ENCODE data around the gene CWC15. TPM values are rescaled to one million over a fixed set of nuclear protein-coding genes. Genes with fewer than 3 reads are reported as not detected.

CWC15 gene
- total and polyA plus RNA-seq, 10 of the 15 experiments (the other 5 are each of a cell fraction or from before 2014, with no cell fraction given): 43.3 to 142 (median 75.1) TPM

DNA sequence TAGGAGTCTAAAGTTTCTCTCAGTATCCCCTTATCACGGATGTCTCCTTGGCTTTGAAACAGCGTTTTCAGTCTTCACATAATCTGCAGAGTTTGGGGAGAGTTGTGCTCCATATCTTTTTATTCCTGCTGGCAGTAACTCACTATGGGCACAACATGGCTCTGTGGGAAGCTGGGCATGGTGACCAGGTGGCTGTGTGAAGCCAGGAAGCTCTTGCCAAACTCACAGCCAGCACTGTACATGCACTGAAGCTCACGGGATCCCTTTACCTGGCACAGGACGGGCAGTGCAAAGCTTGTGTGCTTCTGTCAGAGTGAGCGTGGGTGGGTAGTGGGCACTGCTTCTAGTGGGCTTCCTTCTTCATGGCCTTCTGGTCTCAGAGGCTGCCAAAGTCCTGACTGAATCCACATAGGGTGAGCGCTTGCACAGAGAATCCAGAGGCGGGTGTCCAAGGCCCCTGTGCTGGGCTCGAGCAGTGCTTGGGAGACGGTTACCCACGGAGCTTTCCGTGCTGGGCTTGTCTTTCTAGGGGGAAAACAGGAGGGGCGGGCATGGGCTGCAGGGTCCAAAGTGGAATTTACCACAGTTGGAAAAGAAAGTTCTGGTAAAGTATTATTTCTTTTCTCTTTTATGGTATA, 40.9 kb upstream of the CWC15 start:
- no TSS peak for BruUV-seq (replicated peaks)
- Histone ChIP-seq H3K4me1 (ENCODE audit: control insufficient read depth, insufficient read depth, low read length) (no peaks in the 10 kb centered on the region), H3K4me2 (ENCODE audit: control insufficient read depth, insufficient read depth) (no peak overlapping the region), H3K27ac (ENCODE audit: control insufficient read depth, insufficient read depth) (no peak overlapping the region), H3K79me2 (ENCODE audit: control insufficient read depth, insufficient read depth, low read length) (no peaks in the 10 kb centered on the region), H3K9ac (ENCODE audit: control insufficient read depth, insufficient read depth, low read length) (no peak overlapping the region), H3K27me3 (replicated peaks in 1 of 2; ENCODE audit: control insufficient read depth in 2 of 2, insufficient read depth in 2 of 2, low read length in 1 of 2) (peaks cover 0 to 2% of the 10 kb centered on the region in 2 experiments; a peak in 2 of 4 replicates), H4K20me1 (ENCODE audit: control insufficient read depth, insufficient read depth) (no peaks in the 10 kb centered on the region), H3K36me3 (ENCODE audit: control insufficient read depth in 2 of 2, insufficient read depth in 2 of 2, low read length in 1 of 2) (no peaks in the 10 kb centered on the region), H3K9me3 (replicated peaks; ENCODE audit: control insufficient read depth, insufficient read depth, low read length) (no peaks in the 10 kb centered on the region), H3K4me3 (no peak overlapping the region), H2AFZ (ENCODE audit: control insufficient read depth, low read depth, low read length) (no peak overlapping the region)
- DNase-seq (ENCODE audit: low read depth, low spot score) (no peak), FAIRE-seq (no peak), ATAC-seq (no peak)
- intact Hi-C loops (cut with micrococcal nuclease; ENCODE audit: unreplicated experiment): no loop called here
- ChIA-PET SMC1A (ENCODE audit: uncharacterized antibody, unreplicated experiment) (no interaction called here), POLR2A (no interaction called here), CTCF (no interaction called here), RAD21 (ENCODE audit: unreplicated experiment) (no interaction called here)
- 48% methylated on average over 12 of the region's 12 CpGs for WGBS (ENCODE audit: insufficient coverage, insufficient replicate concordance, low lambda C conversion rate, missing lambda C conversion rate)
- in situ Hi-C loops (cut with MboI): no loop called here
- TF ChIP-seq, protein P1, sequence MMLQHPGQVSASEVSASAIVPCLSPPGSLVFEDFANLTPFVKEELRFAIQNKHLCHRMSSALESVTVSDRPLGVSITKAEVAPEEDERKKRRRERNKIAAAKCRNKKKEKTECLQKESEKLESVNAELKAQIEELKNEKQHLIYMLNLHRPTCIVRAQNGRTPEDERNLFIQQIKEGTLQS (IDR thresholded peaks at IDR 0.05; ENCODE audit: borderline replicate concordance, extremely low read depth, low read depth, low read length): no peak
- no peak for TF ChIP-seq ZBTB4 (CRISPR knock-in tag; IDR thresholded peaks at IDR 0.05)
- no peak for TF ChIP-seq KLF5 (IDR thresholded peaks at IDR 0.05; ENCODE audit: partially characterized antibody)
- TF ChIP-seq, protein P2, sequence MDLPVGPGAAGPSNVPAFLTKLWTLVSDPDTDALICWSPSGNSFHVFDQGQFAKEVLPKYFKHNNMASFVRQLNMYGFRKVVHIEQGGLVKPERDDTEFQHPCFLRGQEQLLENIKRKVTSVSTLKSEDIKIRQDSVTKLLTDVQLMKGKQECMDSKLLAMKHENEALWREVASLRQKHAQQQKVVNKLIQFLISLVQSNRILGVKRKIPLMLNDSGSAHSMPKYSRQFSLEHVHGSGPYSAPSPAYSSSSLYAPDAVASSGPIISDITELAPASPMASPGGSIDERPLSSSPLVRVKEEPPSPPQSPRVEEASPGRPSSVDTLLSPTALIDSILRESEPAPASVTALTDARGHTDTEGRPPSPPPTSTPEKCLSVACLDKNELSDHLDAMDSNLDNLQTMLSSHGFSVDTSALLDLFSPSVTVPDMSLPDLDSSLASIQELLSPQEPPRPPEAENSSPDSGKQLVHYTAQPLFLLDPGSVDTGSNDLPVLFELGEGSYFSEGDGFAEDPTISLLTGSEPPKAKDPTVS (IDR thresholded peaks at IDR 0.05; ENCODE audit: low read depth, low read length): no peak
- no peak for TF ChIP-seq BHLHE40 (IDR thresholded peaks at IDR 0.05; ENCODE audit: borderline replicate concordance in 1 of 2, low read depth in 2 of 2, low read length in 1 of 2)
- TF ChIP-seq KAT2A (conservative IDR thresholded peaks at IDR 0.05; ENCODE audit: control insufficient read depth, low read depth, low read length): no peak
- TF ChIP-seq CREM (IDR thresholded peaks at IDR 0.05; ENCODE audit: low read depth): no peak
- TF ChIP-seq CUX1 (IDR thresholded peaks at IDR 0.05; ENCODE audit: insufficient replicate concordance, low read depth, low read length): no peak
- no peak for TF ChIP-seq SPI1 (IDR thresholded peaks at IDR 0.05; ENCODE audit: borderline replicate concordance, insufficient read depth, low read depth, low read length)
- TF ChIP-seq IRF4 (IDR thresholded peaks at IDR 0.05; ENCODE audit: low read depth, low read length): no peak
